Measurements from ENCODE around the gene RAB7A.

DNA sequence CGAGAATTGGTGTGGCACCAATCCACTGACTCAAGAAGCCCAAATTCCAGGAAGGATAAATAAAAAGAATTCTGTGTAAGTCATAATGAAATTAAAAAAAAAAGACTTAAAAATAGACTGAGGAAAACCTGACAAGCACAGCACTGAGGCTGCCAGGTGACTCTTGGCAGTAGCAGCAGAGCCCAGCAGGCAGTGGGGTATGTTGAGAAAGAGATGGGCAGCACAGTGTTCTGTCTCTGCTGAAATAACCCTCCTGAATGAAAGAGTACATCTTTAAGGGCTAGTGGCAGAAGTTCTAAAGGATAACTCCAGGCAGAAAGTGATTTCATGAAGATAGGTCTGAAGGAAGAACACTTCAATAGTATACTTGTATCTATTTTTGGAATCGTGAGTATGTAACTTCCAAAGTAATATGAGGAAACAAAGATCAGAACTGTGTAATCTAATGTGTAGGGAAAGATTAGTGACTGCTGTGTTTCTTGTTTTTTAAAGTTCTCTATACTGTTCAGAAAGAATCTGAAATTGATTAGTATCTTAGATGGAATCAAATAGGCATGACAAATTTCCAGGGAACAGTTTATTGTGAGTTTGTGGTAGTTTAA is 75.9 kb downstream of the RAB7A start:
- TF ChIP-seq, protein P1, sequence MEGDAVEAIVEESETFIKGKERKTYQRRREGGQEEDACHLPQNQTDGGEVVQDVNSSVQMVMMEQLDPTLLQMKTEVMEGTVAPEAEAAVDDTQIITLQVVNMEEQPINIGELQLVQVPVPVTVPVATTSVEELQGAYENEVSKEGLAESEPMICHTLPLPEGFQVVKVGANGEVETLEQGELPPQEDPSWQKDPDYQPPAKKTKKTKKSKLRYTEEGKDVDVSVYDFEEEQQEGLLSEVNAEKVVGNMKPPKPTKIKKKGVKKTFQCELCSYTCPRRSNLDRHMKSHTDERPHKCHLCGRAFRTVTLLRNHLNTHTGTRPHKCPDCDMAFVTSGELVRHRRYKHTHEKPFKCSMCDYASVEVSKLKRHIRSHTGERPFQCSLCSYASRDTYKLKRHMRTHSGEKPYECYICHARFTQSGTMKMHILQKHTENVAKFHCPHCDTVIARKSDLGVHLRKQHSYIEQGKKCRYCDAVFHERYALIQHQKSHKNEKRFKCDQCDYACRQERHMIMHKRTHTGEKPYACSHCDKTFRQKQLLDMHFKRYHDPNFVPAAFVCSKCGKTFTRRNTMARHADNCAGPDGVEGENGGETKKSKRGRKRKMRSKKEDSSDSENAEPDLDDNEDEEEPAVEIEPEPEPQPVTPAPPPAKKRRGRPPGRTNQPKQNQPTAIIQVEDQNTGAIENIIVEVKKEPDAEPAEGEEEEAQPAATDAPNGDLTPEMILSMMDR (IDR thresholded peaks at IDR 0.05) = no peak
- TF ChIP-seq POLR2A (IDR thresholded peaks at IDR 0.05) = no peak
